PC-3 (cell line): ENCODE results near the gene GATA6. TPM values are rescaled to one million over a fixed set of nuclear protein-coding genes. Genes with fewer than 3 reads are reported as not detected.

Experiments
- ATAC-seq: fragments of 200-7000 bp; cut with Tn5 transposase; 2 replicates; pipeline ENCODE4 v1.9.1; 2020; ENCODE audit warnings: mild to moderate bottlenecking, moderate library complexity
- BruUV-seq: library from RNA; stranded (reverse); fragments of 400-500 nt; replicated peaks from 2 replicates; lab custom pipeline; 2021; lab: Mats Ljungman, UMichigan
- CTCF ChIA-PET: fragments of 300-600 bp; sonication (Branson Sonifier 250); formaldehyde crosslinking; loops from one replicate; lab custom pipeline; 2022; ENCODE audit warnings: antibody characterized with exemption; lab: Charles Lee
- POLR2A ChIA-PET: fragments of 300-600 bp; sonication (Branson Sonifier 250); formaldehyde crosslinking; loops from one replicate; lab custom pipeline; 2022; ENCODE audit warnings: antibody characterized with exemption; ENCODE audit not compliant: unreplicated experiment; lab: Charles Lee
- DNase-seq: peaks from one replicate; pipeline ENCODE4 v3.0.0-alpha.2; 2015
- H2AFZ ChIP-seq: fragments of 300-600 bp; sonication (generic); 2 replicates; pipeline ENCODE4 v1.6.0; 2016; ENCODE audit warnings: antibody characterized with exemption, low read length
- H3F3A ChIP-seq: fragments of 300-600 bp; sonication (generic); one replicate; pipeline ENCODE4 v1.6.0; 2017; ENCODE audit warnings: antibody characterized with exemption, low read length, control low read depth, mild to moderate bottlenecking; ENCODE audit not compliant: unreplicated experiment
- H3K27ac ChIP-seq: fragments of 300-600 bp; sonication (generic); 2 replicates; pipeline ENCODE4 v1.5.1; 2016; ENCODE audit warnings: mild to moderate bottlenecking, low read length
- H3K27me3 ChIP-seq: fragments of 300-600 bp; sonication (generic); 2 replicates; pipeline ENCODE4 v1.6.1; 2016; ENCODE audit warnings: low read length, mixed read lengths
- H3K36me3 ChIP-seq: fragments of 300-600 bp; sonication (generic); 2 replicates; pipeline ENCODE4 v1.6.1; 2016; ENCODE audit warnings: low read depth, mixed run types, low read length, mixed read lengths
- H3K4me1 ChIP-seq: fragments of 300-600 bp; sonication (generic); 2 replicates; pipeline ENCODE4 v1.5.1; 2016; ENCODE audit warnings: low read length; ENCODE audit not compliant: insufficient read depth
- H3K4me2 ChIP-seq: fragments of 300-600 bp; sonication (generic); 2 replicates; pipeline ENCODE4 v1.6.0; 2016; ENCODE audit warnings: low read length
- H3K4me3 ChIP-seq: fragments of 300-600 bp; sonication (generic); 2 replicates; pipeline ENCODE4 v1.5.1; 2016; ENCODE audit warnings: mild to moderate bottlenecking, low read length, mixed read lengths
- H3K79me2 ChIP-seq: fragments of 300-600 bp; sonication (generic); 2 replicates; pipeline ENCODE4 v1.6.1; 2017; ENCODE audit warnings: low read length, mixed read lengths
- H3K9ac ChIP-seq: fragments of 300-600 bp; sonication (generic); 2 replicates; pipeline ENCODE4 v1.6.0; 2016; ENCODE audit warnings: mild to moderate bottlenecking, low read length
- H3K9me2 ChIP-seq: fragments of 300-600 bp; sonication (generic); replicated peaks from 2 replicates; pipeline ENCODE4 v1.6.1; 2016; ENCODE audit warnings: mixed run types, low read length, mixed read lengths
- H3K9me3 ChIP-seq: fragments of 300-600 bp; sonication (generic); 2 replicates; pipeline ENCODE4 v1.6.1; 2016; ENCODE audit warnings: low read length, mixed read lengths
- H4K20me1 ChIP-seq: fragments of 300-600 bp; sonication (generic); 2 replicates; pipeline ENCODE4 v1.6.1; 2016; ENCODE audit warnings: low read length, mixed read lengths
- EZH2 ChIP-seq: fragments of 300-600 bp; sonication (generic); IDR thresholded peaks from one replicate; pipeline ENCODE4 v1.6.1; 2017; ENCODE audit warnings: antibody characterized with exemption, mild to moderate bottlenecking, low read length; ENCODE audit not compliant: unreplicated experiment
- EZH2phosphoT487 ChIP-seq: fragments of 300-600 bp; sonication (generic); IDR thresholded peaks from 2 replicates; pipeline ENCODE4 v1.6.1; 2018; ENCODE audit warnings: mild to moderate bottlenecking, antibody characterized with exemption, low read length, borderline replicate concordance
- intact Hi-C: fragments of 100-400 bp; cut with micrococcal nuclease; formaldehyde crosslinking; loops from 2 replicates; pipeline ENCODE4 v1.9.0; 2023
- total RNA-seq: library from RNA; depleted of rRNA; stranded (reverse); fragments of >200 nt; gene quantifications from 2 replicates; pipeline ENCODE4 v1.2.3, GENCODE V29; 2014
- TF ChIP-seq, protein P1 (sequence below): fragments of 300-600 bp; sonication (generic); conservative IDR thresholded peaks from 2 replicates; pipeline ENCODE4 v1.5.1; 2017; ENCODE audit warnings: antibody characterized with exemption, low read depth, mild to moderate bottlenecking, low read length

GATA6 gene
- total RNA-seq, 1 experiment from 2014 or later, result 19.4 TPM

DNA sequence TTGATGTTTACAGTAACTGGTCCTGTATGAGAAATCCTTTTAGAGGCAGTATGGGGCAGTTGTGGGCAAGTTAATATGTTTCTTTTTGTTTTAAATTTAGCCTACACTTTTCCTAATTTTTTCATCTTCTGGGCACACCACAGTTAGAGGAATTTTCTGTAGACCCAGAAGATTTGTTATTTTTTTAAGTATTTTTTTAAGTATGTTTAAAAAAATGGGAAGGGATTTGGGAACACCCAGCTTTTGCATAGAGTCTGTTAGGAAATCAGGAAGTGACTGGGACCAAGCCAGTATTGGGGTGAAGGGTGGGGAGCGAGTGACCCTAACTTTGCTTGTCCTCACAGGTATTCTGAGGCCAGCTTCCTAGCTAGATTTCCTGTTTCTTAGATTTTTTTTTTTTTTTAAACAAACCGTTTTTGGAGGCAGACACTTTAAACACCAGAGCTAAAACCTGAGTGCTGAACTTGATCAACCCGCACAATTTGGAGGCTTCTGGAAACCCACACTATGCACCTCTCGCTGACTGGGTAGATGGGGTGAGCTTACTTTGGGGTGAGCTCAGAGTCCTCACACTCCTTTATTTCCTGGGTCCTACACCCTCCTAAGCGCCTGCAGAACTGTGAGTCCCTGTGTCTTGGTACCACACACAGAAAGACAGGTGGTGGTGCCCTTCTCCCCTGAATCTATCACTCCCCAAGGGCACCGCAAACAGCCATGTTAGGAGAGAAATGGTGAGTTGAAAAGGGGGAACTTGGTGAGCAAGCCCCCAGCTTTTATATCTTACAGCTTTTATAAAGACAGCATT lies 5.2 kb downstream of the GATA6 start:
- peaks cover 72% of the 10 kb centered on the region for H3K79me2 ChIP-seq
- H3K27me3 ChIP-seq, result no peaks in the 10 kb centered on the region
- H3K4me3 ChIP-seq, result no peak overlapping the region
- H3K4me1 ChIP-seq, result peaks cover 23% of the 10 kb centered on the region
- POLR2A ChIA-PET, result no interaction called here
- H2AFZ ChIP-seq, result no peak overlapping the region
- peaks cover 40% of the 10 kb centered on the region; the same call in 1 of the 2 replicates for H4K20me1 ChIP-seq
- peak overlapping the region; percentile 44 for H3K4me2 ChIP-seq
- DNase-seq (no peak), ATAC-seq (no peak)
- TF ChIP-seq EZH2 (no peak), EZH2phosphoT487 (no peak)
- TF ChIP-seq, protein P1, sequence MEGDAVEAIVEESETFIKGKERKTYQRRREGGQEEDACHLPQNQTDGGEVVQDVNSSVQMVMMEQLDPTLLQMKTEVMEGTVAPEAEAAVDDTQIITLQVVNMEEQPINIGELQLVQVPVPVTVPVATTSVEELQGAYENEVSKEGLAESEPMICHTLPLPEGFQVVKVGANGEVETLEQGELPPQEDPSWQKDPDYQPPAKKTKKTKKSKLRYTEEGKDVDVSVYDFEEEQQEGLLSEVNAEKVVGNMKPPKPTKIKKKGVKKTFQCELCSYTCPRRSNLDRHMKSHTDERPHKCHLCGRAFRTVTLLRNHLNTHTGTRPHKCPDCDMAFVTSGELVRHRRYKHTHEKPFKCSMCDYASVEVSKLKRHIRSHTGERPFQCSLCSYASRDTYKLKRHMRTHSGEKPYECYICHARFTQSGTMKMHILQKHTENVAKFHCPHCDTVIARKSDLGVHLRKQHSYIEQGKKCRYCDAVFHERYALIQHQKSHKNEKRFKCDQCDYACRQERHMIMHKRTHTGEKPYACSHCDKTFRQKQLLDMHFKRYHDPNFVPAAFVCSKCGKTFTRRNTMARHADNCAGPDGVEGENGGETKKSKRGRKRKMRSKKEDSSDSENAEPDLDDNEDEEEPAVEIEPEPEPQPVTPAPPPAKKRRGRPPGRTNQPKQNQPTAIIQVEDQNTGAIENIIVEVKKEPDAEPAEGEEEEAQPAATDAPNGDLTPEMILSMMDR, result no peak; the same call in 1 of the 2 replicates
- H3K27ac ChIP-seq, result no peak overlapping the region
- no peaks in the 10 kb centered on the region for H3K9me3 ChIP-seq
- H3F3A ChIP-seq, result no peaks in the 10 kb centered on the region
- intact Hi-C loops, result loop anchor here (5.0 kb wide), 1 partner anchor 523 kb away; no protein-coding TSS in a partner anchor
- peaks cover 7% of the 10 kb centered on the region; the same call in 1 of the 2 replicates for H3K36me3 ChIP-seq
- BruUV-seq, result no TSS peak
- H3K9ac ChIP-seq, result no peak overlapping the region
- CTCF ChIA-PET, result interaction anchor here (0.6 kb wide), 1 partner anchor 117 kb away, joined by 3 read pairs; no protein-coding TSS in a partner anchor
- no peaks in the 10 kb centered on the region for H3K9me2 ChIP-seq

DNA sequence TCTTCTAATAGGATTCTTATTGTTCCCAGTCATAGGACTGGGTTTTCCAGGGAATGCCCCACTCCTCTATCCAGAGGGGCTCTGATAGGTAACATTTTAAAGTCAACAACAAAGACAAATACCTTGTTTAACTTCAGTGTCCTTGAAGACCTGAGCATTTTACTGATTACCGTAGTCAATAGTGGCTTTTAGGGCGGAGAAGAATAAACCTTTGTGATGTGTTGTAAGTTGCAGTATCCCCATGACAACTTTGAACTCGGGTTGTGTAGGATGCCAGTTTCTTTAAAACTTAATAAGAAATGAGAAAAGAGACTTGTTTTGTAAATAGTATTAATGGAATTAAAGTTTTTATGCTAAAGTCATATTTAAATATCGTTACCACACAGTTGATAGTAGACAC lies 6.0 kb downstream of the GATA6 start:
- peaks cover 23% of the 10 kb centered on the region for H3K4me1 ChIP-seq
- peaks cover 71% of the 10 kb centered on the region for H3K79me2 ChIP-seq
- no peak for ATAC-seq
- H3K4me3 ChIP-seq, result no peak overlapping the region
- no peak overlapping the region for H3K4me2 ChIP-seq
- no peaks in the 10 kb centered on the region for H3K9me3 ChIP-seq
- H3K27me3 ChIP-seq, result no peaks in the 10 kb centered on the region
- H3K27ac ChIP-seq, result no peak overlapping the region
- DNase-seq, result no peak
- H3F3A ChIP-seq, result no peaks in the 10 kb centered on the region
- H4K20me1 ChIP-seq, result peaks cover 42% of the 10 kb centered on the region; the same call in 1 of the 2 replicates
- H3K9ac ChIP-seq, result no peak overlapping the region
- H3K9me2 ChIP-seq, result no peaks in the 10 kb centered on the region
- CTCF ChIA-PET, result interaction anchor here (0.6 kb wide), 1 partner anchor 116 kb away, joined by 3 read pairs; no protein-coding TSS in a partner anchor
- intact Hi-C loops, result no loop called here
- POLR2A ChIA-PET, result no interaction called here
- H2AFZ ChIP-seq, result no peak overlapping the region
- TF ChIP-seq EZH2 (no peak), EZH2phosphoT487 (no peak)
- TF ChIP-seq, protein P1, result no peak
- H3K36me3 ChIP-seq, result peaks cover 7% of the 10 kb centered on the region; the same call in 1 of the 2 replicates
- no TSS peak for BruUV-seq
